ENCODE measurements around the gene GSTK1. TPM values are rescaled to one million over a fixed set of nuclear protein-coding genes. Genes with fewer than 3 reads are reported as not detected.

GSTK1 gene
- total and polyA plus RNA-seq, 2 experiments from 2014 or later = 119 to 153 TPM

- H3K79me2 ChIP-seq (ENCODE audit: insufficient read depth) = no peaks in the 10 kb centered on the region
- WGBS, 2 experiments (ENCODE audit: low coverage in 1 of 2, low lambda C conversion rate in 2 of 2, missing lambda C conversion rate in 2 of 2) = 49 to 51% methylated on average over 7 of the region's 7 CpGs
- in situ Hi-C loops (cut with MboI) = no loop called here
- H3K27ac ChIP-seq = no peak overlapping the region
- H3K4me2 ChIP-seq (ENCODE audit: unreplicated experiment) = no peak overlapping the region
- no peaks in the 10 kb centered on the region for H3K36me3 ChIP-seq (ENCODE audit: low read depth)
- H3K9ac ChIP-seq = no peak overlapping the region
- TF ChIP-seq EZH2phosphoT487 (IDR thresholded peaks at IDR 0.05; ENCODE audit: insufficient read depth, low read depth) (no peak), EZH2 (IDR thresholded peaks at IDR 0.05; ENCODE audit: insufficient read depth, poor library complexity, severe bottlenecking) (no peak)
- no peaks in the 10 kb centered on the region; the same call in 1 of the 2 replicates for H3K4me1 ChIP-seq (ENCODE audit: insufficient read depth)
- H3K27me3 ChIP-seq (replicated peaks; ENCODE audit: insufficient read depth) = peaks cover 32% of the 10 kb centered on the region
- no peak overlapping the region for H2AFZ ChIP-seq
- no peak overlapping the region for H3K4me3 ChIP-seq
- H3K9me3 ChIP-seq (ENCODE audit: low read depth) = no peaks in the 10 kb centered on the region
- no peaks in the 10 kb centered on the region for H4K20me1 ChIP-seq (ENCODE audit: insufficient read depth)
- DNase-seq = no peak
- no peaks in the 10 kb centered on the region for H3F3A ChIP-seq (ENCODE audit: insufficient read depth)
- no peaks in the 10 kb centered on the region for H3K9me2 ChIP-seq (ENCODE audit: insufficient read depth)
Observed at GRCh38 chr7:143222782-143223181, 40.5 kb upstream of the GSTK1 start.

GRCh38 chr7:143223784-143224183 lies 39.5 kb upstream of the GSTK1 start:
- Histone ChIP-seq H3K4me1 (ENCODE audit: insufficient read depth) (peaks cover 8% of the 10 kb centered on the region), H4K20me1 (ENCODE audit: insufficient read depth) (no peaks in the 10 kb centered on the region), H3K9me2 (ENCODE audit: insufficient read depth) (no peaks in the 10 kb centered on the region), H3K9ac (no peak overlapping the region), H3K4me2 (ENCODE audit: unreplicated experiment) (no peak overlapping the region), H3F3A (ENCODE audit: insufficient read depth) (no peaks in the 10 kb centered on the region), H3K27me3 (replicated peaks; ENCODE audit: insufficient read depth) (peaks cover 32% of the 10 kb centered on the region), H3K4me3 (no peak overlapping the region), H3K79me2 (ENCODE audit: insufficient read depth) (no peaks in the 10 kb centered on the region), H3K27ac (no peak overlapping the region), H3K36me3 (ENCODE audit: low read depth) (no peaks in the 10 kb centered on the region), H3K9me3 (ENCODE audit: low read depth) (no peaks in the 10 kb centered on the region), H2AFZ (no peak overlapping the region)
- no peak for TF ChIP-seq EZH2phosphoT487 (IDR thresholded peaks at IDR 0.05; ENCODE audit: insufficient read depth, low read depth)
- TF ChIP-seq EZH2 (IDR thresholded peaks at IDR 0.05; ENCODE audit: insufficient read depth, poor library complexity, severe bottlenecking) = no peak
- no peak for DNase-seq
- in situ Hi-C loops (cut with MboI) = no loop called here
- WGBS, 2 experiments (ENCODE audit: low coverage in 1 of 2, low lambda C conversion rate in 2 of 2, missing lambda C conversion rate in 2 of 2) = 64 to 76% methylated on average over 4 of the region's 4 CpGs

GRCh38 chr7:143225047-143225446 lies 38.2 kb upstream of the GSTK1 start:
- 38 to 47% methylated on average over 5 of the region's 5 CpGs for WGBS, 2 experiments (ENCODE audit: low coverage in 1 of 2, low lambda C conversion rate in 2 of 2, missing lambda C conversion rate in 2 of 2)
- no peak overlapping the region for H2AFZ ChIP-seq
- H3K79me2 ChIP-seq (ENCODE audit: insufficient read depth) = no peaks in the 10 kb centered on the region
- H3K4me3 ChIP-seq = no peak overlapping the region
- H3K36me3 ChIP-seq (ENCODE audit: low read depth) = no peaks in the 10 kb centered on the region
- H3F3A ChIP-seq (ENCODE audit: insufficient read depth) = no peaks in the 10 kb centered on the region
- DNase-seq = no peak
- H4K20me1 ChIP-seq (ENCODE audit: insufficient read depth) = no peaks in the 10 kb centered on the region
- H3K9me3 ChIP-seq (ENCODE audit: low read depth) = no peaks in the 10 kb centered on the region
- no peaks in the 10 kb centered on the region for H3K9me2 ChIP-seq (ENCODE audit: insufficient read depth)
- no peak for TF ChIP-seq EZH2phosphoT487 (IDR thresholded peaks at IDR 0.05; ENCODE audit: insufficient read depth, low read depth)
- no peak for TF ChIP-seq EZH2 (IDR thresholded peaks at IDR 0.05; ENCODE audit: insufficient read depth, poor library complexity, severe bottlenecking)
- peaks cover 27% of the 10 kb centered on the region for H3K27me3 ChIP-seq (replicated peaks; ENCODE audit: insufficient read depth)
- no peak overlapping the region for H3K27ac ChIP-seq
- no peak overlapping the region for H3K9ac ChIP-seq
- H3K4me2 ChIP-seq (ENCODE audit: unreplicated experiment) = no peak overlapping the region
- peaks cover 16% of the 10 kb centered on the region for H3K4me1 ChIP-seq (ENCODE audit: insufficient read depth)
- in situ Hi-C loops (cut with MboI) = no loop called here

GRCh38 chr7:143227806-143228205 lies 35.4 kb upstream of the GSTK1 start:
- no peak for TF ChIP-seq EZH2 (IDR thresholded peaks at IDR 0.05; ENCODE audit: insufficient read depth, poor library complexity, severe bottlenecking)
- no peak for TF ChIP-seq EZH2phosphoT487 (IDR thresholded peaks at IDR 0.05; ENCODE audit: insufficient read depth, low read depth)

More at GRCh38 chr7:143227806-143228205, 35.4 kb upstream of the GSTK1 start:
- Histone ChIP-seq H3K9ac (no peak overlapping the region), H3K27ac (no peak overlapping the region), H3K9me3 (ENCODE audit: low read depth) (no peaks in the 10 kb centered on the region), H3K4me3 (no peak overlapping the region), H3K4me1 (ENCODE audit: insufficient read depth) (peaks cover 16% of the 10 kb centered on the region), H3K27me3 (replicated peaks; ENCODE audit: insufficient read depth) (peaks cover 8% of the 10 kb centered on the region), H3K36me3 (ENCODE audit: low read depth) (no peaks in the 10 kb centered on the region), H4K20me1 (ENCODE audit: insufficient read depth) (no peaks in the 10 kb centered on the region), H3K79me2 (ENCODE audit: insufficient read depth) (no peaks in the 10 kb centered on the region), H3K4me2 (ENCODE audit: unreplicated experiment) (no peak overlapping the region), H2AFZ (no peak overlapping the region), H3K9me2 (ENCODE audit: insufficient read depth) (no peaks in the 10 kb centered on the region), H3F3A (ENCODE audit: insufficient read depth) (no peaks in the 10 kb centered on the region)
- in situ Hi-C loops (cut with MboI) = no loop called here
- peak; percentile 53 for DNase-seq
- 5 to 6% methylated on average over 1 of the region's 1 CpG for WGBS, 2 experiments (ENCODE audit: low coverage in 1 of 2, low lambda C conversion rate in 2 of 2, missing lambda C conversion rate in 2 of 2)
